Activated CD8-positive, alpha-beta memory T cell treated with anti-CD3 and anti-CD28 coated beads, Interleukin-2, amount 50 U/mL, for 24 hours (primary cell): Measurements from ENCODE around the gene RNF40.
"Not testable (repeated sequence)": the region's sequence is repeated elsewhere in the genome, so short reads cannot be mapped to it uniquely, and the experiment has no call there.

Experiments
- DNase-seq: peaks from one replicate; pipeline ENCODE4 v3.0.0-alpha.2; 2020; ENCODE audit errors: extremely low read depth

Gene RNF40

DNA sequence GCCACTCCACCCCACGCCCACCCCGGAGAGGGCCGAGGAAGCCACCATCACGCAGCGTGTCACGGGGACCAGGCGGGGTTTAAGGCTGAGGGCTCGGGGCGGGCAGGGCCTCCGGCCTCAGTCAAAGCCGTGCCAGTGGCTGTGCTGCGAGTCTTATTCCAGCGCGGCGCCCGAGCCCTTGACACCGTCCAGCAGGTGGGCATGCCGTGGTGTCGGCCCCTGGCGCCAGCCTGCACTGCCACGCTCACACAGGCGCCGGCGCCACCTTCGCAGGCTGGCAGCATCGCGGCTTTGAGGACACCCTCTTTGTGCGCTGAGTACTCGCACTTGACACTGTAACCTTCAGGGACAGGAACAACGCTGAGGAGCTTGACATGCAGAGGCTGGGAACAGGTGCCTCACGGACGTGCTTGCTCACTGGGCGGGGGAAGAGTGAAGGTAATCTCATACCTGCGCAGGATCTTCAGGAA lies 58.9 kb downstream of the RNF40 start:
- no peak for DNase-seq

DNA sequence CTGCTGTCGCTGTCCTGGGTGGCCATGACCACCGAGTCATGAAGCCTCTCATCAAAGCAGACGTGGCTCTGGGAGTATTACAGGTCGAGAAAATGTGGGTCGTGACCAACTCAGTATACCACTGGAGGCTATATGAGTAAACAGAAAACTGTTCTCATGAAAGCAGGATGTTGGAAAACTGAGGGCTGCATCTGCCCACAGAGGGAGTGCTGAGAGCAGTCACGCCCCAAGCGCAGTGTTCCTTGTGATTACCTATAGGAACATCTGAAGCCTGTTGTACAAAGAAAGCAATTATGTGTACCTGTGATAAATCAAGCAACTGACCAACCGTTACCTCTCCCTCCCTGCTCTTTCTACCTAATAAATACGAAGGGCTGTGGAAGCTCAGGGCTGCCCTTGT lies 59.3 kb downstream of the RNF40 start:
- DNase-seq, result not testable (repeated sequence)

DNA sequence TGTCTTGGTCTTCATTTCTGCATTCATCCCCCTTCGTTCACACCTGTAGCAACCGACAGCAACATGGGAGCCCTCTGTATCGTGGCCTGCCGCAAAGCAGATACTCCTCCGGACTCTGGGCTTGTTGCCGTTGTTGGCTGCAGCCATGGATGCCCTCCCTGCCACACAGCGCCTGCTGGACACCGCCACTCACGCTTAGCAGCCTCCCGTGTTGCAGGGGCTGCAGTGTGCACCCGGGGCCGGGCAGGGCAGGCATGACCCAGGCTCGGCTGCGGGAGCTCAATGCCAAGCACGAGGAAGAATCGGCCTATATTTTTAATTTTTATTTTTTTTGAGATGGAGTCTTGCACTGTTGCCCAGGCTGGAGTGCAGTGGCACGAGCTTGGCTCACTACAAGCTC lies 59.8 kb downstream of the RNF40 start:
- DNase-seq, result no peak
